Activated B cell treated with CpG ODN at 0.5 μM for 24 hours (primary cell): ENCODE data around the gene NEURL1B. TPM values are rescaled to one million over a fixed set of nuclear protein-coding genes. Genes with fewer than 3 reads are reported as not detected.

Experiments used
- ATAC-seq: fragments of 200-7000 bp; cut with Tn5 transposase; one replicate; pipeline ENCODE4 v1.10.0; 2021; ENCODE audit warnings: low read depth, mild to moderate bottlenecking, moderate library complexity
- CTCF ChIA-PET: fragments of 350-600 bp; sonication (Branson Sonifier 250); formaldehyde crosslinking; loops from one replicate; lab custom pipeline; 2021; ENCODE audit warnings: antibody characterized with exemption; lab: Charles Lee
- POLR2A ChIA-PET: fragments of 350-600 bp; sonication (Branson Sonifier 250); formaldehyde crosslinking; loops from one replicate; lab custom pipeline; 2021; ENCODE audit warnings: antibody characterized with exemption; lab: Charles Lee
- DNase-seq: peaks from one replicate; pipeline ENCODE4 v3.0.0; 2022
- H3K27ac Mint-ChIP-seq: one replicate; pipeline ENCODE4 v1.8.0; 2020; ENCODE audit warnings: mixed read lengths
- H3K27me3 Mint-ChIP-seq: one replicate; pipeline ENCODE4 v1.8.0; 2021; ENCODE audit warnings: mixed read lengths
- H3K36me3 Mint-ChIP-seq: one replicate; pipeline ENCODE4 v1.8.0; 2021; ENCODE audit warnings: low read depth, mixed read lengths
- H3K4me1 Mint-ChIP-seq: one replicate; pipeline ENCODE4 v1.8.0; 2021; ENCODE audit warnings: mixed read lengths
- H3K4me3 Mint-ChIP-seq: one replicate; pipeline ENCODE4 v1.8.0; 2020; ENCODE audit warnings: mild to moderate bottlenecking, mixed read lengths
- H3K9me3 Mint-ChIP-seq: one replicate; pipeline ENCODE4 v1.8.0; 2020; ENCODE audit warnings: mixed read lengths
- intact Hi-C: fragments of 100-400 bp; cut with micrococcal nuclease; formaldehyde crosslinking; loops from one replicate; pipeline ENCODE4 v1.15.1; 2024
- total RNA-seq: library from RNA; stranded (reverse); gene quantifications from 2 replicates; pipeline ENCODE4 v1.2.3, GENCODE V29; 2022
- TF ChIP-seq, protein P1 (sequence below): fragments of 200-600 bp; IDR thresholded peaks from one replicate; pipeline ENCODE4 v1.8.0; 2022; ENCODE audit warnings: antibody characterized with exemption, mild to moderate bottlenecking

The NEURL1B gene
- total RNA-seq, 1 donor from 2014 or later = 0.09 TPM

DNA sequence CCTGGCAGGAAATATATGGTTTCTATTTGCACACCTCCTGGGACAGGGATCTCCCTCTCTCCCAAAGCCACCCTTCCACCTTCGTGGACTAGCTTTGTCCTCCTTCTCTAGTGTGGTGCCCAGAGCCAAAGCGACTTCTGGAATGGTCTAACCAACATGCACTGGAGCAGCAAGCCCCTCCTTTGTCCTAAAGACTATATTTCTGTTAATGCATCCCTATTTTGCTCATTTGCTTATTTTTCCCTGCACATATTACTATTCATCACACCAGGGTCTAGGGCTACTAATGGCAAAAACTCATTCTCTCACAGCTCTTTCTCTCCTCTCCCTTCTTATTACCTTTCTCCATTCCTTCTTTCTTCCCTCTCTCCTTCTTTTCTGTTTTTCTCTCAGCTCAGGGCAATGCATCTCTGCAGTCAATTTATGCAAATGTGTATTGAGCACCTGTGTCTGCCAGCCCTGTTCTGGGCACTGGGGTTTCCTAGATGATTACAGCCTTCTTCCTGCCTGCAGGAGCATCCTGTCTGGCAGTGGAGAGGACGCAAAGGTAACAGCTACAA is 2.8 kb upstream of the NEURL1B start:
- Mint-ChIP-seq H3K9me3 (no peaks in the 10 kb centered on the region), H3K4me3 (no peak overlapping the region), H3K27me3 (peaks cover 28% of the 10 kb centered on the region), H3K27ac (no peak overlapping the region), H3K36me3 (no peaks in the 10 kb centered on the region), H3K4me1 (peaks cover 12% of the 10 kb centered on the region)
- POLR2A ChIA-PET = interaction anchor here (0.8 kb wide), 1 partner anchor 20 kb away, joined by 3 read pairs; no protein-coding TSS in a partner anchor
- no peak for ATAC-seq
- no peak for DNase-seq
- CTCF ChIA-PET = no interaction called here
- TF ChIP-seq, protein P1, sequence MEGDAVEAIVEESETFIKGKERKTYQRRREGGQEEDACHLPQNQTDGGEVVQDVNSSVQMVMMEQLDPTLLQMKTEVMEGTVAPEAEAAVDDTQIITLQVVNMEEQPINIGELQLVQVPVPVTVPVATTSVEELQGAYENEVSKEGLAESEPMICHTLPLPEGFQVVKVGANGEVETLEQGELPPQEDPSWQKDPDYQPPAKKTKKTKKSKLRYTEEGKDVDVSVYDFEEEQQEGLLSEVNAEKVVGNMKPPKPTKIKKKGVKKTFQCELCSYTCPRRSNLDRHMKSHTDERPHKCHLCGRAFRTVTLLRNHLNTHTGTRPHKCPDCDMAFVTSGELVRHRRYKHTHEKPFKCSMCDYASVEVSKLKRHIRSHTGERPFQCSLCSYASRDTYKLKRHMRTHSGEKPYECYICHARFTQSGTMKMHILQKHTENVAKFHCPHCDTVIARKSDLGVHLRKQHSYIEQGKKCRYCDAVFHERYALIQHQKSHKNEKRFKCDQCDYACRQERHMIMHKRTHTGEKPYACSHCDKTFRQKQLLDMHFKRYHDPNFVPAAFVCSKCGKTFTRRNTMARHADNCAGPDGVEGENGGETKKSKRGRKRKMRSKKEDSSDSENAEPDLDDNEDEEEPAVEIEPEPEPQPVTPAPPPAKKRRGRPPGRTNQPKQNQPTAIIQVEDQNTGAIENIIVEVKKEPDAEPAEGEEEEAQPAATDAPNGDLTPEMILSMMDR = no peak
- intact Hi-C loops = no loop called here

DNA sequence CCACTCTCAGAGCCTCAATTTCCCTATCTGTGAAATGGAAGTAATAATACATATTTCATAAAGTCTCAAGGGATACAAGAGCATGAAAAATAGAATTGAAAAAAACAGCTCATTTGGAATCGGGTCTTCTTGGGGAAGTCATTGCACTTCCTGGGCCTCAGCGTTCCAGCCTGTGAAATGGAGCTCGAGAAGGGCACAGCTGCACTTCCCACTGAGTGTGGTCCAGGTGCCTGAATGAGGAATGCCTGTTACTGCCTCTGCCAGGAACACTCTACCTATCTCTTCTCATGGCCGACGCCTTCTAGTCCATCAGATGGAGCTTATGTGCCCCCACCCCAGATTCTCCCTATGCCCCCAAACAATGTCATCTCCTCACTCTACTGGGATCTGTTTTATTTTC is 924 bp upstream of the NEURL1B start:
- TF ChIP-seq, protein P1 = no peak
- CTCF ChIA-PET = no interaction called here
- Mint-ChIP-seq H3K27me3 (peaks cover 38% of the 10 kb centered on the region), H3K36me3 (no peaks in the 10 kb centered on the region), H3K4me1 (peaks cover 12% of the 10 kb centered on the region), H3K9me3 (no peaks in the 10 kb centered on the region), H3K4me3 (peak overlapping the region; percentile 60), H3K27ac (no peak overlapping the region)
- no peak for DNase-seq
- POLR2A ChIA-PET = no interaction called here
- intact Hi-C loops = no loop called here
- no peak for ATAC-seq

DNA sequence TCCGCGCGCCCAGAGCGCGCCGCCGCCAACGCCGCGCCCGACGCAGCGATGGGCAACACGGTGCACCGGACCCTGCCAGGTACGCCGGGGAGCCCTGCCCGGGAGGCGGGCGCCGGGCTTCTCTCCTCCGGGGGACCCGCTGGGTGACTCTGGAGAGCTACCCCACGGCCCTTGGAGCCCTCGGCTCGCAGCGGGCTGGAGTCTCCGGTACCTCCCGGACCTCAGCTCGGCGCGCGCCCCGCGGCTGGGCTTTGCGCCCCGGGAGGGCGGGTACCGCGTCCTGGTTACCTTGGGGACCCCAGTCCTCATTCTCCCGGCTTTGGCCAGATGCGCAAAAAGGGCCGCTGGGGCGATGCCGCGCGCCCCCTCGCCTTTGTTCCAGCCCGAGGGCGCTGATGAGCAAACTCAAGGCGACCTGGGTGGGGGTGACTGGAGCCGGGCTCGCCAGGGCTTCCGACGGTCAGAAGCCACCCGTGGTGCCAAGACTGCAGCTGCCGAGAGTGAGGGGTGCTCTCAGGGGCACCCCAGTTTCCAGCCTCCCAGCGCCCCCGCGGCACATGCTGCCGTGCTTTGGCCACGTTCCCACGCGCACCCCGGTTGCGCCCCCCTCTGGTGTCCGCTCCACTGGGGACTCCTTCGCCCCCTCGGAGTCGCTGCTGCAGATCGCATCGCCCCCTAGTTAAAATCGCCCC is 442 bp downstream of the NEURL1B start:
- H3K36me3 Mint-ChIP-seq = no peaks in the 10 kb centered on the region
- ChIA-PET POLR2A (no interaction called here), CTCF (no interaction called here)
- peaks cover 43% of the 10 kb centered on the region for H3K27me3 Mint-ChIP-seq
- H3K9me3 Mint-ChIP-seq = no peaks in the 10 kb centered on the region
- H3K27ac Mint-ChIP-seq = no peak overlapping the region
- no peak overlapping the region for H3K4me3 Mint-ChIP-seq
- no peak for DNase-seq
- no peak for ATAC-seq
- peaks cover 12% of the 10 kb centered on the region for H3K4me1 Mint-ChIP-seq
- intact Hi-C loops = no loop called here
- TF ChIP-seq, protein P1 = no peak

- no peak for ATAC-seq
Measured at GRCh38 chr5:172642051-172642409, 967 bp downstream of the NEURL1B start.

DNA sequence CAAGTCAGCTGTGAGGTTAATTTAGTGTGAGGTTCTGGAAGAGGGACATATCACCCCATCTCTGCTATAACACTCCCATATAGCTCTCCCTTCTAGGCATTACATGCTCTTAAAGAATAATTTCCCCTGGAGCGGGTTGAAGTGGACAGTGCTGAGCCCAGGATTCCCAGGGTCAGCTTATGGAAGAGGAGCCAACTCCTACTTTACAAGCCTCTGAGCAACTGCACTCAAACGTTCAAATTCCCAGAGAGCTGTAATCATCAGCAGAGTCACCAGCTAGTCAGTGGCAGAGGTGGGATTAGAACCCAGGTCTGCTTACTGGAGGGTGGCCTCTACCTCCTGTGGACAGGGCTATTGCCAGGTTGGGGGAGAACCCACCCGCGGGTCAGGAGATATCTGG is 1.4 kb downstream of the NEURL1B start:
- ChIA-PET POLR2A (no interaction called here), CTCF (no interaction called here)
- Mint-ChIP-seq H3K36me3 (no peaks in the 10 kb centered on the region), H3K9me3 (no peaks in the 10 kb centered on the region), H3K4me3 (no peak overlapping the region), H3K27me3 (peaks cover 46% of the 10 kb centered on the region), H3K4me1 (peaks cover 12% of the 10 kb centered on the region), H3K27ac (no peak overlapping the region)
- no peak for DNase-seq
- TF ChIP-seq, protein P1 = no peak
- intact Hi-C loops = no loop called here
- ATAC-seq = no peak

More at GRCh38 chr5:172642051-172642409, 967 bp downstream of the NEURL1B start:
- Mint-ChIP-seq H3K27me3 (peaks cover 46% of the 10 kb centered on the region), H3K9me3 (no peaks in the 10 kb centered on the region), H3K27ac (no peak overlapping the region), H3K4me1 (peaks cover 12% of the 10 kb centered on the region), H3K4me3 (no peak overlapping the region), H3K36me3 (no peaks in the 10 kb centered on the region)
- TF ChIP-seq, protein P1 = no peak
- DNase-seq = no peak
- ChIA-PET CTCF (no interaction called here), POLR2A (no interaction called here)
- intact Hi-C loops = no loop called here
